Endometrium (tissue), 2 donors: Measurements from ENCODE around the gene UPF2.
"Not testable (repeated sequence)": the region's sequence is repeated elsewhere in the genome, so short reads cannot be mapped to it uniquely, and the experiment has no call there.

ENCODE experiments used
- FAIRE-seq: peaks from 2 replicates; lab custom pipeline; 2012; peaks lifted over from hg19 to GRCh38; lab: Jason Lieb, UNC
- donor health status: control.
- donor health status: control.

The UPF2 gene

GRCh38 chr10:11901833-11902475 is 140.7 kb downstream of the UPF2 start:
- no peak for FAIRE-seq

- FAIRE-seq, result no peak
Measured at GRCh38 chr10:11901454-11901832, 141.2 kb downstream of the UPF2 start.

DNA sequence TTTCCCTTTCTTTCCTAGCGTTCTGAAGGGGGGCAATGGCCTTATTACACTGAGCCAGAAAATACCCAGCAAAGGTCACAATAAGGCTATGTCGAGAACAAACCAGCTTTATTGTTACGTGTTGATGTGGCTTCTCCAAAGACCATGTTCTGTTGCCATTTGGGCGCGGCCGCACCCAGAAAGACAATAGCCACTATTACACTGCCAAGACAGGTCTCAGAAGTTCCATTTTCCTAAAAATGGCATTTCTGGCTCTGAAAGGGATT is 141.6 kb downstream of the UPF2 start:
- FAIRE-seq, result no peak

DNA sequence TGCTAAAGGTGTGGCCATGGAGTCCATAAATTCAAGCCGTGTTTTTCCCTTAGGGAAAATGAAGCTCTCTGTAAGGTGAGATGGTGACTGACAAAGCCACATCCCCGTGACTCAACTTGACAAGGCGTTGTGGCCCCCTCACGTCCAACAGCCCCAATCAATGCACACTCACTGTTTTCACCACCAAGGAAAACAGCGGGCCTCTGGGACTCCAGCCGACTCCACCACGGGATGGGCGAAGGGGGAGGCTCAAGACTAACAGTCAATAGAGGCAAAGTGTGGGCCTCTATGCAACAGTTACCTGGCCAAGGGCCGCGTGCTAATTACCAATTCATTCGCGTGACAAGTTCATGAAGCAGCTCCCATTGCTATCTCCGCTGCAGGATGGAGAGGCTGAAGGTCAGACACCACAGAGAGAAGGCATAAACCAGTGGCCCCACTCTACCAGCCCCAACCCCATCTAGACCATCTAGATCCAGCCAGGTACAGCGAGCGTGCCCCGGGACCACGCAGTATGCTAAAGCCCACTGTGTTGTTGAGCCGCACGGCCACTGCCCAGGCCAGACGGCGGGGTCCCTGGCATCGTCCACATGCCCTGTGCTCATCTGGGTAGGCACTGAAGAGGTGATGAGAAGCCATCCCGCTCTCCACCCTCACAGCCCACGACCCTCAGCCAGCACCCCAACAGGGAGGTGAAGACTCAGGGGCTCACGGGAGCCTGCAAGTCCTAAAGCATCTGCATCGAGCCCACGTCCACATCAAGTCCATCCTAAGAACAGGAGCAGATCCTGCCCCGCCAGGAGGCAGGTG is 143.3 kb downstream of the UPF2 start:
- no peak for FAIRE-seq

- FAIRE-seq, result no peak
Measured at GRCh38 chr10:11898372-11899066, 144.1 kb downstream of the UPF2 start.

GRCh38 chr10:11898033-11898371 is 144.6 kb downstream of the UPF2 start:
- no peak for FAIRE-seq

GRCh38 chr10:11896549-11897200 is 145.9 kb downstream of the UPF2 start:
- FAIRE-seq, result no peak

DNA sequence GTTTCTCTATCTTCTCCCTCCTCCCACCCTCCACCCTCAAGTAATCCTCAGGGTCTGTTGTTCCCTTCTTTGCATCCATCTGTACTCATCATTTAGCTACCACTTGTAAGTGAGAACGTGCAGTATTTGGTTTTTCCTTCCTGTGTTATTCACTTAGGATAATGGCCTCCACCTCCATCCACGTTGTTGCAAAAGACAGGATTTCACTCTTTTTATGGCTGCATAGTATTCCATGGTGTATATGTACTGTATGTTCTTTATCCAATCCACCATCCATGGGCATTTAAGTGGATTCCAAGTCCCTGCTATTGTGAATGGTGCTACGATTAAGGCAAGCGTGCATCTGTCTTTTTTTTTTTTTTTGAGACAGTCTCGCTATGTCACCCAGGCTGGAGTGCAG is 147.0 kb downstream of the UPF2 start:
- FAIRE-seq, result no peak

- FAIRE-seq, result no peak
Measured at GRCh38 chr10:11895108-11895466, 147.5 kb downstream of the UPF2 start.

GRCh38 chr10:11894381-11895107 is 148.1 kb downstream of the UPF2 start:
- FAIRE-seq, result no peak

DNA sequence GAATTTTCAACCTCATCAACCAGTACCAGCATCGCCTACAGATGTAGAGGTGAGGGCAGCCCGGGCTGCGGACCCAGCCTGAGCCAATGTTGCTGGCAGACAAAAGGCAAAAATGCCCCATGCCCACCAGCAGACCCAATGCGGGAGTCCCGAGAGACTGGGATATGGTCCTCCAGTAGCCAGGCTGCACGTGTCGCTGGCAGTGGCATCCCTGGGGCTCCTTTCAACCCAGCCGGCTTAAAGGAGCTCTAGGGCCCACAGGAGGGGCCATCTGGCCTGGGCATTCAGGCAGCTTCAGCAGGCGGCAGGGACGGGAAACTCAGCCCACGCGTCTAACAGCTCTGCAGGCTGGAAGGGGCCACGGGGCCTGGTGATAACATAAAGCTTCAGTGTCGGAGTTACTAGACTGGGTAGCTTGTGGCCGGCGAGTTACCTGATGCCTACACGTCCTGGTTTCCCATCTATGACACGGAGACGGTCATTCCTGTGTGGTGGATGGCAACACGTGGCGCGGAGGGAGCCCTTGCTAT is 148.8 kb downstream of the UPF2 start:
- no peak for FAIRE-seq

- no peak for FAIRE-seq
Measured at GRCh38 chr10:11891776-11892486, 150.7 kb downstream of the UPF2 start.

DNA sequence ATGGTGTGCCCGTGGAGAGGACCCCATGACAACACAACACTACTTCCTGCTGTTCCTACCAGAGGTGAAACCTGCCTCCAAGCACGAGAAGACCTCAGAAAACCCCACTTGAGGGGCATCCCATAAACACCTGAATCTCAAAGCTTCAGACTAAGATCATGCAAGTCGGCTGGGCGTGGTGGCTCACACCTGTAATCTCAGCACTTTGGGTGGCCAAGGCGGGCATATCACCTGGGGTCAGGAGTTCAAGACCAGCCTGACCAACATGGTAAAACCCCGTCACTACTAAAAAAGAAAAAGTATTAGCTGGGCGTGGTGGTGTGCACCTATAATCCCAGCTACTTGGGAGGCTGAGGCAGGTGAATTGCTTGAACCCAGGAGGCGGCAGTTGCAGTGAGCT is 153.3 kb downstream of the UPF2 start:
- FAIRE-seq, result not testable (repeated sequence)

- FAIRE-seq, result no peak
Measured at GRCh38 chr10:11887381-11888227, 155.0 kb downstream of the UPF2 start.

DNA sequence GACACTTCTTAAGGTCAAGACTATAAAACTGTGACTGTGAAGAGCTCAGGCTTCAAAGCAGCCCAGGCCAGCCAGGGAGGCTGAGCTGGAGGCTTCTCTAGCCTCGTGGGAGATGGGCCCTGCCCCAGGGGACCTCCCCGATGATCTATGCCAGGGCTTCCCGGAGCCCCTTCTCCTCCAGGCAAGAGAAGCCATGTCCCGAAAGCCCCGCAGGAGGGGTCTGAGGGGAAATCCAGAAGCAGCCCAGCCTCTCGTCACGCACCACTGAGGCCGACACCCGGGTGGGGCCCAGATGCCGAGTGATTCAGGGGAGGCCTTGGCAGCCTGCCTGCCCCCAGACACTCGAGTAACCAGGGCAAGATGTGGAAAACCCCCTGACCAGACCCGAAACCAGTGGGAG is 155.8 kb downstream of the UPF2 start:
- no peak for FAIRE-seq

DNA sequence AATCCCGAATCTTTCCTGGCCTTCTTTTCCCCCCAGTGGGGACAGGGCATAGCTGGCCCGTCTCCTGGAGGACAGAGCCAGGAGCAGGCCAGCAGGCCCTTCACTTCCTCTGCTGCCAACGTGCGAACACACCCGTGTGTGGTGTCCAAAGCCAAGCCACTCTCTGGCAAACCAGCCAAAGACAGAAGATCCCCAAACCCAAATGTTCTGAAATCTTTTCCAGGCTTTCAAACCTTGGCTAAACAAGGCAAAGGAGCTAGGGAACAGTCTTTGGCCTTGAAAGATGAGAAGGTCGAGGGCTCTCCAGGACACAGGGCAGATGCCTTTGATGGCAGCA is 156.5 kb downstream of the UPF2 start:
- FAIRE-seq, result no peak

DNA sequence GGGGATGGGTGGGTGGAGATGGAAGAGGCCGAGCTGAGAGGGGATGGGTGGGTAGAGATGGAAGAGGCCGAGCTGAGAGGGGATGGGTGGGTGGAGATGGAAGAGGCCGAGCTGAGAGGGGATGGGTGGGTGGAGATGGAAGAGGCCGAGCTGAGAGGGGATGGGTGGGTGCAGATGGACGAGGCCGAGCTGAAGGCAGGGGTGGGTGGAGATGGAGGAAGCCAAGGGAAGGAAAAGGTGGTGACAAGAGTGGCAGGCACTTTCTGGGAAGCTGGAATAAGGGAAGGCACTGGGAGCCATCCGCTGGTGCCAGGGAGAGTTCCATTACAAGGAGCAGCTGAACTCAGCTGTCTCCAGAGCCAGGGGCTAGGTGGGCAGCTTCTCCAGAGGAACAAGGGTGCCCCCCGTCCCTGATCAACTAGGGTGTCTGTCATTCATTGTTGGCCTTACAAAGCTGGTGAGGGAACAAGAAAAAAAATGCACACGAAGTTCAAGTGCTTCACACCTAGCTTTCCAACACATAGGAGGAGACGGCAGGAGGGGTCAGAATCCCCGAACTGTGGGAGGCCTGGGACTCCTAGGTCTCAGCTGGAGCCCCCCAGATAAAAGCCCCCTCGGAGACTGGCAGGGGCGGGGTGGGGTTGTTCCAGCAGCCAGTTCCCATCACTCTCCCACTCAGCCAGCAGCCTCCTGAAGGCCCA is 157.0 kb downstream of the UPF2 start:
- FAIRE-seq, result no peak

DNA sequence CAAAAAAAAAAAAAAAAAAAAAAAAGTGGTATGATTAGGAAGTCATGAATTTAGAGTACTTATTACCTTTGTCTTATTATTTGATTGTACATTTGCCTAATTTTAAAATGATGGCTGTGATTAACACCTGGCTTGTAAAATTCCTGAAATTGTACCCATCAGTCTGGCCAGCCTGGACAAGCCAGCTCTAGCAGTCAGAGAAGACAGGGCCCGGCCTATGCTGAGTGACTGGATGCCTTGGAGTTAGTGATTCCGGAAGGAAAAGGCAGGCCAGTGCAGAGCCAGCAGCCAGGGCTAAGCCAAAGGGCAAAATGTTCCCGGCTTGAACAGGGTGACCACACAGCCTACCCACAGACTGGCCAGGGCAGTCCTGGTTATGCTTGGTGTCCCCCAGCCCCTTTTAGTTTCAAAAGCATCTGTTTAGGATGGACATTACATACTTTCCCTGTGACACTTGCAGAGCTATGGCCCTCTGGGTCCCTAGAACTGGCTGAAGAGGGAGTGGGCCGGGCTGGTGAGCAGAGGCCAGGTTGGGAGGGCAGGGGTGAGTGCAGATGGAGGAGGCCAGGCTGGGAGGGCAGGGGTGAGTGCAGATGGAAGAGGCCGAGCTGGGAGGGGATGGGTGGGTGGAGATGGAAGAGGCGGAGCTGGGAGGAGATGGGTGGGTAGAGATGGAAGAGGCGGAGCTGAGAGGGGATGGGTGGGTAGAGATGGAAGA is 157.7 kb downstream of the UPF2 start:
- no peak for FAIRE-seq

- FAIRE-seq, result no peak
Measured at GRCh38 chr10:11882646-11883375, 159.8 kb downstream of the UPF2 start.
